HepG2 (cell line): Measurements from ENCODE around the gene ZNF175. TPM values are rescaled to one million over a fixed set of nuclear protein-coding genes. Genes with fewer than 3 reads are reported as not detected.
A peak's percentile ranks its signal among the peaks of the same experiment; 100 is the strongest.

Source experiments
- ATF3 ChIP-seq: sonication (generic); formaldehyde crosslinking; IDR thresholded peaks from 2 replicates; pipeline ENCODE4 v1.4.0; 2020; ENCODE audit warnings: missing genetic modification reagents
- ATF7-NPFF ChIP-seq: sonication (generic); formaldehyde crosslinking; IDR thresholded peaks from 2 replicates; pipeline ENCODE4 v1.8.1; 2023; ENCODE audit warnings: mild to moderate bottlenecking, low read depth, missing genetic modification reagents, moderate library complexity
- BRCA1 ChIP-seq: sonication (generic); formaldehyde crosslinking; IDR thresholded peaks from 2 replicates; pipeline ENCODE4 v1.4.0; 2020; ENCODE audit warnings: missing genetic modification reagents
- EED ChIP-seq: sonication (generic); formaldehyde crosslinking; IDR thresholded peaks from 2 replicates; pipeline ENCODE4 v1.5.0; 2020; ENCODE audit warnings: mild to moderate bottlenecking, missing genetic modification reagents
- ELF3 ChIP-seq: IDR thresholded peaks from 2 replicates; pipeline ENCODE4 v1.6.1; 2016; ENCODE audit warnings: missing genetic modification reagents, missing compliant biosample characterization
- GZF1 ChIP-seq: sonication (generic); formaldehyde crosslinking; IDR thresholded peaks from 2 replicates; pipeline ENCODE4 v1.5.1; 2020; ENCODE audit warnings: mild to moderate bottlenecking, missing genetic modification reagents
- HBP1 ChIP-seq: IDR thresholded peaks from 2 replicates; pipeline ENCODE4 v1.6.1; 2016; ENCODE audit warnings: low read depth, control low read depth
- HIVEP1 ChIP-seq: sonication (generic); formaldehyde crosslinking; IDR thresholded peaks from 2 replicates; pipeline ENCODE4 v1.4.0; 2020; ENCODE audit warnings: mild to moderate bottlenecking, missing genetic modification reagents
- MAFF ChIP-seq: IDR thresholded peaks from 2 replicates; pipeline ENCODE4 v1.6.1; 2011; ENCODE audit warnings: low read depth, low read length, improper control_type of control experiment
- SIX1 ChIP-seq: sonication (generic); formaldehyde crosslinking; IDR thresholded peaks from 2 replicates; pipeline ENCODE4 v1.4.0; 2020; ENCODE audit warnings: missing genetic modification reagents, borderline replicate concordance
- SMAD9 ChIP-seq: sonication (generic); formaldehyde crosslinking; IDR thresholded peaks from 2 replicates; pipeline ENCODE4 v1.5.1; 2020; ENCODE audit warnings: mild to moderate bottlenecking, missing genetic modification reagents
- THAP7 ChIP-seq: sonication (generic); formaldehyde crosslinking; IDR thresholded peaks from 2 replicates; pipeline ENCODE4 v1.8.1; 2023; ENCODE audit warnings: mild to moderate bottlenecking, missing genetic modification reagents
- ZBTB37 ChIP-seq: sonication (generic); formaldehyde crosslinking; IDR thresholded peaks from 2 replicates; pipeline ENCODE4 v1.4.0; 2020; ENCODE audit warnings: mild to moderate bottlenecking, missing genetic modification reagents
- ZMAT5 ChIP-seq: sonication (generic); formaldehyde crosslinking; IDR thresholded peaks from 2 replicates; pipeline ENCODE4 v1.5.0; 2020; ENCODE audit warnings: mild to moderate bottlenecking, low read depth, missing genetic modification reagents, borderline replicate concordance
- ZNF329 ChIP-seq: sonication (generic); formaldehyde crosslinking; IDR thresholded peaks from 2 replicates; pipeline ENCODE4 v1.9.0; 2021; ENCODE audit warnings: low read depth, mild to moderate bottlenecking, missing genetic modification reagents
- ZNF710 ChIP-seq: sonication (generic); formaldehyde crosslinking; IDR thresholded peaks from 2 replicates; pipeline ENCODE4 v1.5.0; 2020; ENCODE audit warnings: mild to moderate bottlenecking, missing genetic modification reagents, borderline replicate concordance
- ZNF768 ChIP-seq: sonication (generic); formaldehyde crosslinking; IDR thresholded peaks from 2 replicates; pipeline ENCODE4 v1.4.0; 2020; ENCODE audit warnings: missing genetic modification reagents
- ZNF784 ChIP-seq: sonication (generic); formaldehyde crosslinking; IDR thresholded peaks from 2 replicates; pipeline ENCODE4 v1.5.1; 2020; ENCODE audit warnings: missing genetic modification reagents, mild to moderate bottlenecking, borderline replicate concordance
- ZSCAN22 ChIP-seq: sonication (generic); formaldehyde crosslinking; IDR thresholded peaks from 2 replicates; pipeline ENCODE4 v1.4.0; 2020; ENCODE audit warnings: mild to moderate bottlenecking, missing genetic modification reagents
- polyA plus RNA-seq, 8 experiments: library from polyadenylated mRNA; depleted of rRNA in 3 of 8; stranded (reverse) in 7 of 8; unstranded in 1 of 8; fragments of >200 nt; fragmentation: Illumina TruSeq in 4 of 8; extraction: Trizol in 4 of 8; gene quantifications; 2 replicates each; pipeline versions ENCODE4 v1.2.1 to v1.2.3, GENCODE V29; 2011 to 2016; ENCODE audit warnings: low read depth in 4 of 8, missing spikeins in 1 of 8, mixed read lengths in 1 of 8; ENCODE audit not compliant: insufficient read depth in 1 of 8
- total RNA-seq, 5 experiments: library from RNA; depleted of rRNA; stranded (reverse); fragments of >200 nt; fragmentation: Illumina TruSeq; extraction: Trizol; gene quantifications; 2 replicates each; pipeline ENCODE4 v1.2.3, GENCODE V29; 2016; ENCODE audit warnings: low read depth in 1 of 5

The ZNF175 gene
- total and polyA plus RNA-seq, 2 of the 13 experiments (the other 11 are each of a cell fraction or from before 2014, with no cell fraction given) = 1.2 to 1.5 TPM

GRCh38 chr19:51552996-51553725 lies 17.9 kb upstream of the ZNF175 start (continued):
- TF ChIP-seq ZNF784 (CRISPR knock-in tag) (no peak), ATF3 (peak; percentile 61; the same call in 1 of the 2 replicates), GZF1 (no peak), HIVEP1 (CRISPR knock-in tag) (no peak), ZNF710 (no peak), ATF7-NPFF (CRISPR knock-in tag) (peak; percentile 75; the same call in 1 of the 2 replicates), ZMAT5 (no peak), ELF3 (CRISPR knock-in tag) (peak; percentile 61), ZNF329 (CRISPR knock-in tag) (peak; percentile 60; the same call in 1 of the 2 replicates), THAP7 (CRISPR knock-in tag) (no peak), SIX1 (CRISPR knock-in tag) (no peak), ZBTB37 (CRISPR knock-in tag) (no peak), EED (CRISPR knock-in tag) (no peak), HBP1 (CRISPR knock-in tag) (peak; percentile 90; the same call in 1 of the 2 replicates), SMAD9 (CRISPR knock-in tag) (no peak), MAFF (no peak), ZNF768 (CRISPR knock-in tag) (peak; percentile 42; the same call in 1 of the 2 replicates), BRCA1 (CRISPR knock-in tag) (peak; percentile 91; the same call in 1 of the 2 replicates), ZSCAN22 (CRISPR knock-in tag) (no peak)
